Germinal center (tissue), 1 donor: ENCODE data around the gene HS3ST4.

Experiments
- DNase-seq: peaks from one replicate; pipeline ENCODE4 v3.0.0; 2012; ENCODE audit warnings: mixed read lengths, low spot score

Gene HS3ST4

DNA sequence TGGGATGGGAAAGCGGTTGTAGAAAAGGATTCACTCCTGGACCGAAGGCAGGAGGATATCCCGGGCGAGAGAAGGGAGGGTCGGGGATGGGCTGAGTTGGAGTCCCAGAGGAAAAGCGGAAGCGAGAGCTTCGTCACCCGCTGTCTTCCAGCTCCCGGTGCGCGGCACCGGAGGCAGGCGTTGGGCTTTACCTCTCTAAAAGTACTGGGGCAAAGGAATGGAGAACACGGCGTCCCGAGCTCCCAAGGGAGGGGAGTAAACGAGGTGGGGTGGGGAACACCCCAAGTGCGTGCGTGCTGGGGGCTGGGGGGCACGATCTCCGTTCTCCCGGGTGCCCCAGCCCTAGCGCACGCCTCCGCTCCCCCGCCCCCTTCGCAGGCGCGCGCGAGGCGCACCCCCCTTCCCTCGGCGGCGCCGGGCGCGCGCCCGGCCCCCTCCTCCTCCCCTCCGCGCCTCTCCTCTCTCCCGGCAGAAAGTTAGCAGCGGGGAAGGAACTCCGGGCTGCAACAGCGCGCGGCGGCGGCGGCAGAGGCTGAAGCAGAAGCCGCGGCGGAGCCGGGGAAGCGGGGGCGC lies at the start of gene HS3ST4:
TSS of gene HS3ST4 (plus strand) at position 441 of the 573 bp plus-strand sequence.
- DNase-seq: no peak

DNA sequence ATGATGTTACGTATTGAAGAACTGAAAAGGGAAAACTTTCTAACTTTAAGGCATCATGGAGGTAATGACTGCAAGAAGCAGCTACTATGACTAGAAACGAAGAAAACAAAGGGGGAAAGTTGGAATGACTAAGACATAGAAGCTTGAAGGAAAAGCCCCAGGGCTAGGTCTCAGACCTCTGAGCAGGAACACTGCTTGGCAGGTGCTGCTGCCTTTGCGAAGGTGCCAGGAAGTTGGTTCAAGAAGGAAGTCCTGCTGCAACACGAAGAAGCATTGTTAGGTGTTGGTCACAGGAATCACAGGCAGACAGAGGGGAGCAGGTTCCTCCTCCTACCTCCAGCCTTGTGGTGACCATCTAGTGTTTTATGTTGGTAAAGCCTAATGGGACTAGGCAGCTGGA lies 48.1 kb upstream of the HS3ST4 start:
- no peak for DNase-seq

DNA sequence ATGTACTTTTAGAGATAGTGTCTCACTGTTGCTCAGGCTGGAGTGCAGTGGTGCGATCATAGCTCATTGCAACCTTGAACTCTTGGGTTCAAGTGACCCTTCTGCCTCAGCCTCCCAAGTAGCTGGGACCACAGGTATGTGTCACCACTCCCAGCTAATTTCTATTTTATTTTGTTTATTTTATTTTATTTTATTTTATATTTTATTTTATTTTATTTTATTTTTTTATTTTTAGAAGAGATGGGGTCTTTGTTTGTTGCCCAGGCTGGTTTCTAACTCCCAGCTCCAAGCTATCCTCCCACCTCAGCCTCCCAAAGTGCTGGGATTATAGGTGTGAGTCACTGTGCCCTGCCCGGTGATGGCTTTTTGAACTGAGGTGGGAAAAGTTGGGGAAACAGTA lies 35.1 kb upstream of the HS3ST4 start:
- no peak for DNase-seq

DNA sequence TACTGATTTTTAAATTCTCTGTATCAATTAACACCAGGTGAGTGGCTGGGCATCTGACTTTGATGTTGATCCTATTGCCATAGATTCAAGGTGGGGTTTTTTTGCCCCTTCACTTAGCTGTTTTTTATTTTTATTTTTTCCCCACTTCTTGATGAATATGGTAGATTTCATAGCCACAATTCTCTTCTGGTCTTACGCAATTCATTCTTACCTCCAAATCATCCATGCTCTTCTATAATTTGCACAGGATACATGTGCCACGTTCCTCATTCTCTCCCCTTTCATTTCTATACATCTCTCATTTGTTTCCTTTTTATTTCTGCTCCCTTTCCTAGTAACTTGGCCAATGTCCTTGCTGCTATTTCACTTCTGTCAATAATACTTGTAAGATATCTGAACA lies 14.9 kb upstream of the HS3ST4 start:
- no peak for DNase-seq

DNA sequence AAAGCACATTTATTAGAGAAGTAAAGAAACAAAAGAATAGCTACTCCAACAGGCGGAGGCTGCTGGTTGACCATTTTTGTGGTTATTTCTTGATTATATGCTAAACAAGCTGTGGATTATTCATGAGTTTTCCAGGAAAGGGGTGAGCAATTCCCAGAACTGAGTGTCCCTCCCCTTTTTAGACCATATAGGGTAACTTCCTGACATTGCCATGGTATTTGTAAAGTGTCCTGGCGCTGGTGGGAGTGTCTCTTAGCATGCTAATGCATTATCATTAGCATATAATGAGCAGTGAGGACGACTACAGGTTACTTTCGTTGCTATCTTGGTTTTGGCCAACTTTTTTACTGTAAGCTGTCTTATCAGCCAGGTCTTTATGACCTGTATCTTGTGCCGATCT lies 12.2 kb upstream of the HS3ST4 start:
- no peak for DNase-seq

DNA sequence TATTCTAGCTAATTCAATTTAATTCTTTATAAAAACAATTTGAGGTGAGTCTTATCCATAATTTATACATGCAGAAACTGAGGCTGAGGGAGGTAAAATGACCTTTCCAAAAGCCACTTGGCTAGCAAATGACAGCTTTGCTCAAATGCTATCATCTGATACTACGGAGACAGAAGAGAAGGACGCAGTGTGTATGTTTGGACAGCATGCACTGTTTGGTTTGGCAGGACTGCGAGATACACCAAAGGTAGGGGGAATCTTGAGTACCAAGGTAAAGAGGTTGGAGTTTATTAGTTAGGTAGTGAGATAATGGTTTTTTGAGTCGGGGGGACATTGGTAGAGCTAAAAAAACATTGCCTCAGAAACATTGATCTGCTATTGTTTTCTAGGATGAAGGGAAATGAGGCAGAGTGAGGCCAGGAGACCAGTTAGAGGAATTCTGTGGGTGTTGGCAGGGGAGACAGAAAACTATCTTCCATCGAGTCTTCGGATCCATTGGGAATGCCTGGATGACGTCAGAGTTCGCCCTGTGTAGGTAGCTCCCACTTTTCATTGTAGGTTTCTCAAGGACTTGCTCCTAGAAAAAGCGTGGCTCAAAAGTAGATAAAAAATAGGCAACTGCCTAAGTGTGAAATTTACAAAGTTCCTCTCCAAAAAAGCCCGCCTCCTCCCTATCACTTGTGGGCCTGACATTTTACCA lies 2.5 kb upstream of the HS3ST4 start:
- DNase-seq: no peak

DNA sequence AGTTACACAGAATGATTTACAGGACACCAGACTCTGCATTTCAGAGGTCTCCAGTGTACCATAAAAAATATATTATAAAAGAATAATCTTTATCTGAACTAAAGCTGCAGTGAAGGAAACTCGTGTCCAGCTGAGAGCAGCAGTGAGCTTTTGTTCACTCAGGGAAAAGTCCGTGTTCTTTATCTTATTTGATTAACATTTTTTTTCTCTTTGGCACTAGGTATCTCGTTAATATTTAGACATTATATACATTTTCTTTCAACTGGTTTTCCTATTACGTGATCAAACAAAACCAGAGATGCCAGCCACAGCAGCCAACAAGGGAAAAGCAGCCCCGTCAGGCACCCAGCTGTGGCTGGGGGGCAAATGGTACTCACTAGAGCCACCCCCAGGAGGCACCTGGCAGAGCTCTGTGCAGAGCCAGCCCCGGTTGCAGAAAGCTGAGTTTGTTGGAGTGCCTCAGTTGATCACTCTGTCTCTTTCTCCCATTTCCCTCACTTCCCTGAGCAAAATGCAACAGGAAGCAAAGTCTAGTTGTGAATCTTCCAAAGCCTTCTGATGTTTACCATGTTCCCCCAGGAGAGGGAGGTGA lies 1.1 kb upstream of the HS3ST4 start:
- no peak for DNase-seq

DNA sequence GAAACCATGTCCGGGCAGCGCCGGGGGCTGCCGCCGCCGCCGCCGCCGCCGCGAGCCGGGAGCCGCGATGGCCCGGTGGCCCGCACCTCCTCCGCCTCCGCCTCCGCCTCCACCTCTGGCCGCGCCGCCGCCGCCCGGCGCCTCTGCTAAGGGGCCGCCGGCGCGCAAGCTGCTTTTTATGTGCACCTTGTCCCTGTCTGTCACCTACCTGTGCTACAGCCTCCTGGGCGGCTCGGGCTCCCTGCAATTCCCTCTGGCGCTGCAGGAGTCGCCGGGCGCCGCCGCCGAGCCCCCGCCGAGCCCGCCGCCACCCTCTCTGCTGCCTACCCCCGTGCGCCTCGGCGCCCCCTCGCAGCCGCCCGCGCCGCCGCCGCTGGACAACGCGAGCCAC lies 587 bp downstream of the HS3ST4 start:
- no peak for DNase-seq

DNA sequence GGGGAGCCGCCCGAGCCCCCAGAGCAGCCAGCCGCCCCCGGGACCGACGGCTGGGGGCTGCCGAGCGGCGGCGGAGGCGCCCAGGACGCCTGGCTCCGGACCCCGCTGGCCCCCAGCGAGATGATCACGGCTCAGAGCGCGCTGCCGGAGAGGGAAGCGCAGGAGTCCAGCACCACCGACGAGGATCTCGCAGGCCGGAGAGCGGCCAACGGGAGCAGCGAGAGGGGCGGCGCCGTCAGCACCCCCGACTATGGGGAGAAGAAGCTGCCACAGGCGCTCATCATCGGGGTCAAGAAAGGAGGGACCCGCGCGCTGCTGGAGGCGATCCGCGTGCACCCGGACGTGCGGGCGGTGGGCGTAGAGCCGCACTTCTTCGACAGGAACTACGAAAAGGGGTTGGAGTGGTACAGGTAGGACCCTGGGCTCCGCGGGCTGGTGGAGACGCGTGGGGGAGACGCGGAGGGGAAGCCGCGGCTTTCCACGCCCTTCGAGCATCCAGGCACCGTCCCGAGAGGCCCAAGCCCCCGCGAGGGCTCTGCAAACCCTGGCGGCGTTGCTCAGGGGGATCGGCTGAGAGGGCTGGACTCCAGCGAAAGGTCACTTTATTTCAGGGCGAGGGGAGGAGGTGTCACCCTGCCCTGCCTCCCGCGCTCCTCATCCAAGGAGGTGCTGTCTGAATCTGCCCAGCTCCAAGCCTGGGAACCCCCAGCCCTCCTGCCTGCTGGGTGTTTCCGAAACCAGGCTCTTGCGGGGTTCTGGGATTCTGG lies 1.2 kb downstream of the HS3ST4 start:
- no peak for DNase-seq

DNA sequence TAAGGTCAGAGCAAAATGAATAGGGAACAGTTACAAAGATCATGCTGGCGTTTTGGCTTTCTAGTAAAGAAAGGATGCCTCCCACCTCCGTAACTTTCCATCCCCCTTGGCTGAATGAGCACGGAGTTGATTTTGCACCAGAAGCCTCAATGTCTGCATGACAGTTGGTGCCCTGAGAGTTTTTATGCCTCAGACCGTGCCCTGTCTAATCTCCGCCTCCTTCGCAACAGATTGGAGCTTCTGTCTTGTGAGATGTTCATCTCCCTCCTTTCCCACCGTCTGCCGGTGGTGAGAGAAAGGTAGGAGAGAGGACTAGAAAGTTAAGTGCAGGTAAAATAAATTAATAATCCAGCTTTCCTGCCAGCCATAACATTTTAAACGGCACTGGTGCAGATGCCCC lies 1.9 kb downstream of the HS3ST4 start:
- DNase-seq: no peak

DNA sequence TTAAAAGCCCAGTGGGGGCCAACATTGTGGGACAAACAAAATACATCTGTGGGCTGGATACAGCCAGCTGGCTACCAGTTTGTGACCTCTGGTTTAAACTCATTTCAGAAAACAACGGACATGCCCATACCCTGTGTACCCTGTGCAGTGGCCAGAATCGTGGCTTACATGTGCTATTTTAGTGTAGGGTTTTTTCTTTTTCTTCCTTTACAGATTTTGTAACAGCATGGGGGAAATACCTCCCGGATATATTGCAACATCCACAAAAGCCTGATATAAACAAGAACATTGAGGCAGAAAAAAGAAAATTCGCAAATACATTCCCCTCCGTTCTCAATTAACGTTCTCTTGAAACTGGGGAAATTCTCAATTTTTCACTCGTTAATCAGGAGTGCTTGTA lies 7.3 kb downstream of the HS3ST4 start:
- DNase-seq: no peak

DNA sequence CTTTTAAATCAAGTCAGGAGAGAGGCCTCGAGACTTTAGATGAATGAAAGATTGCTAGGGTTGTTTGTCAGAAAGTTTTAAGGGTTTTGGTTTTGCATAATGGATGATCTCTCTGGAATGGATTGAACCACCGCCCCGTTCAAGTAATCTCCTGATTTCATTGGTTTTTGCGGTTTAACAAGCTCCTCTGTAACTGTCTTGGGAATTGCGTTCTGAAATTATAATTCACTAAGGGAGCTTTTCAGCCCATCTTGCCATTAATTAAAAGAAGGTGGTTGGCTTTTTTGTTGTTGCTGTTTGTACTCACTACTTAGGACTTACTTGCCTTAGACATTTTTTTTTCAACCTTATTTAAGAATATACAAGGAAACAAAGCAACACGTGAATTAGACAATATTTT lies 8.8 kb downstream of the HS3ST4 start:
- no peak for DNase-seq

DNA sequence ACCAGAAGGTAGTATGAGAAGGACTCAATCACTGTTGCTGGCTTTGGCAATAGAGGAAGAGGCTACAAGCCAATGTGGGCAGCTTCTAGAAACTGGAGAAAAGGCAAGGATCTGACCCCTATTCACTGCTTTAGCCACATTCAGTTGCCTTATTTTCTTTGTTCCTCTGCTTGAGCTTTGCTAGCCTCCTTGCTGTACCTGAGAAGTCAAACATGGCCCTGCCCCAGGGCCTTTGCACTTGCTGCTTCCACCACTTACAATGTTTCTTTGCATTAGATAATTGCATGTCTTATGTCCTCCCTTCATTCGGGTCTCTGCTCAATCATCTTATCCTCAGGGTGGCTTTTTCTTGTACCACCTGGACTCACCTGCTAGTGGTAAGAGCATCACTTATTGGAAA lies 15.8 kb downstream of the HS3ST4 start:
- DNase-seq: no peak

DNA sequence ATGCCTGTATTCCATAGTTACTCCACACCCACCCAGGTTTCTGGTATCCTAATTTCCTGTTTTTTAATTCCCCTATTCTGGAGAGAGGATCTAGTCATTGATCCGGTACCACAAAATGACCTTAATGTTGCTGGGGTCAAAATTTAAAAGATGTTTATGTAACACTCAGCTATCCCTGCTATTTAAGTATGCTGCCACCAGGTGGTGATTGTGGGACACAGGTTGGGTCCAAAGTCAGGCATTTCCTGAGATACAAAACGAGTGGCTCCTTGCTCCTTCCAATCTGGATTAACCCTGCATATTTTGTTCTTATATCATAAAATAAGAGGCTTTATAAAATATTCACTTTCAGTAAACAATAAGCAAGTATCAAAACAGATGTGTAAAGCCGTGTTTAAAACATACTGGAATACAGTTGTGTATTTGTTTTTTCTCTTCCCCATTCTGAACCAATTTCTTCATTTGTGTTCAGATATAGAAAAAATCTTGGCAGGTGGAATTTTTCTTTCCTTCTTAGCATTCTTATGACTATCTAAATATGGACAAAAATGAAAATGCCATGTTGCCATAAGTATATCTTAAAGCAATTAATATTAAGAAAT lies 16.3 kb downstream of the HS3ST4 start:
- no peak for DNase-seq

DNA sequence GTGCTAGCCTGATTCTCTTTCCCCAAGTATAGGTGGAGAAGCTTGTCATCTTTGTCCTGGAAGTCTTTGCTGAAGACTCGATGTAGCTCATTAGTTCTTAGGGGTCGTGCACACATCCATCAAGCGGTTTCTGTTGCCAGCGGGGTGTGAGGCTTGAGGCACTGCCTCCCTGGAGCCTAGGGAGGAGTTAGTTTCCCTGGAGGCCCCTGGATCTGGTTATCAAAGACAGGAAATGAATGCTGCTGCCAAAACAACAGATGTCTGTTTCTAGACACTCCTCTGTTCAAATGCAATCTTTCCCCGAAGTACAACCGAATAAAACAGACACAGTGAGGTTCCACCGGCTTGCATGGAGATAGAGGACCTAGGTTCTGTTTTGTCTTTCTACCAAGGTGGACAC lies 17.5 kb downstream of the HS3ST4 start:
- no peak for DNase-seq

DNA sequence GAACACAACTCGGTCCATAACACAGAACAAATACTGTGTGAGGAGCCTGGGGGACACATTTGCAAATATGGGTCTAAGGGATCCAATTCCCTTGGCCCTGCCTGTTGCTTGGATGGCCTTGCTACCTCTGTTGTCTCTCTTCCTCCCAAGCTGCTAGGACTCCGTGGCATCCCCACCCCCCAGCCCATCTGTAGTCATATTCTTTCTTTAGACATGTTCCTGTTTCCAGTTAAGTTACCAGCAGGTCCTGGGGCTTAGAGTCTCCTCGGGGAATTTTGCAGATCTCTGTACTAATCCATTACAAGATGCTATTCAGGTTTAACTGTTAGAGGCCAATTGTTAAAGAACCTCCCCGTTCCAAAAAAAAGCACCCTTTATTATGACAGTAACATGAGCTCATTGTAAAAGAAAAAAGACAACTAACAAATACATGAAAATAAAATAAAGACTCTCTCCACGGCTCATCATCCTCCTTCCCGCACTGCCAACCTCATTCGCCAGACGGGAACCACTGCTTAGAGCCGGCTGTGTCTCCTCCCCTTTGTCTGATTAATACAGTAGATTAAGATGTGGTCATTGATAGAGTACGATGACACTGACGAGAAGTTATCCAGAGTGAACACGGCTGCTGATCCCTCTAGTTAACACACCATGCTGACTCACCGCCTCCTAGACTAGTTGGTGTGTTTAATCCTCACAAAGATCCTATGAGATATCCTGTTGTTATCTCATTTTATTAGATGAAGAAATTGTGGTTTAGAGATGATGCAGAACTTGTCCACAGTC lies 22.2 kb downstream of the HS3ST4 start:
- no peak for DNase-seq

DNA sequence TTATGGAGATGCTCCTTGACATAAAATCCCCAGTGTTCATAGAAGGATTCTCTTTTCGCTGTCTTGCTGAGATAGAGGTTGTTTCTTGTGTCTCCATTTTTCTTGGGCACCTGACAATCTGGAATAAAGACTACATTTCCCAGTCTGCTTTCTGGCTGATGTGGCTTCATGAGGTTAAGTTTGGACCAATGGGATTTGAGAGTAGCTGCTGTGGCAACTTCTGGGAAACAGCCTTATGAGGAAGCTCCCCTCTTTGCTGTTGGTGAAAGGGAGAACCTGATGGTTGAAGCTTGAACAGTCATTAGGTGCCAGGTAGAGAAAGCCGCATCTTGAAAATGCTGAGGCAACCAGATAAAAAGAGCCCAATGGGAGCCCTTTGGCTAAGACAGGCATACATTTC lies 24.4 kb downstream of the HS3ST4 start:
- DNase-seq: no peak

DNA sequence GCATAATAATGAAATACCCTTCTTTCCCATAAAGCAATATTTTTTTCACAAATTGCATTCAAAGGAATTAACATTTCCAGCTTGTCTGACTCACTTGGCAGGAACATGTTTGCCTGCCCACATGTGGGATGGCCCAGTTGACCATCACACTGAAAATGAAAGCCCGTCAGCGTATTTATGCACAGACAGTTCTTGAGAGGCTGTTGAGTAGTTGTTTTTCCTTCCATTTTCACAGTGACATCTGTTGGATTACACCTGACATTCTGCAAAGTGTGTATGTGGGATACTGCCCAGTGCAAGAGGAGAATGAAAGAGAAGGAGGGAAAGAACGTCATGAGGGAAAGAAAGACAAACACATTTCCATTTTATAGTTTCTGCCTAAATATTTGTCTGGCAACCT lies 29.7 kb downstream of the HS3ST4 start:
- DNase-seq: no peak

DNA sequence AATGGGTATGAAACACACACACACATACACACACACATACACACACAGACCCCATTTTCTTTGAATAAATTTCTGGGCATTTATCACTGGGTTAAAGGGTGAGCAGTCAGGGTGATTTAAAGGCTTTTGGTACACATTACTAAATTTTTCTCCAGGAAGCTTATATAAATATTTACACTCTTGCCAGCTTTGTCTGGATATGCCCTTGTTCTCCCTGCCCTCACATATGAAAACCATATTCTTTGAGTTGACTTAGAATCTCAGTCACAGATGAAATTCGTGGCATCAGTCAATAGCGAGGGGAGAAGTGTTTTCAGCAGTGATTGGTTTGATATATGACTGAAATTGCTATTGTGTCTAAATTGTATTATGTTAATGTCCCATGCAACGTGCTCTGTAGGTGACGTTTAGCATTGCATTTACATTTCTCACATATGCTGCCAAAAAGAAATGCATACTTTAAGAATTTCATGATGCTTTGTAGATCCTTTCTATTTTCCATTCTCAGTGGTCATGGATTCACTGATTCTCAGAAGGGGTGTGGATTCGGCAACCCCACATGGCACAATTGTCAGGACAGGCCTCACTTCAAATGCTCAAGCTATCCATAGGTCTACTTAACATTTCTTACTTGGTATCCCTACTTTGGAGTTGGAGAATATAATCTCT lies 34.8 kb downstream of the HS3ST4 start:
- DNase-seq: no peak

DNA sequence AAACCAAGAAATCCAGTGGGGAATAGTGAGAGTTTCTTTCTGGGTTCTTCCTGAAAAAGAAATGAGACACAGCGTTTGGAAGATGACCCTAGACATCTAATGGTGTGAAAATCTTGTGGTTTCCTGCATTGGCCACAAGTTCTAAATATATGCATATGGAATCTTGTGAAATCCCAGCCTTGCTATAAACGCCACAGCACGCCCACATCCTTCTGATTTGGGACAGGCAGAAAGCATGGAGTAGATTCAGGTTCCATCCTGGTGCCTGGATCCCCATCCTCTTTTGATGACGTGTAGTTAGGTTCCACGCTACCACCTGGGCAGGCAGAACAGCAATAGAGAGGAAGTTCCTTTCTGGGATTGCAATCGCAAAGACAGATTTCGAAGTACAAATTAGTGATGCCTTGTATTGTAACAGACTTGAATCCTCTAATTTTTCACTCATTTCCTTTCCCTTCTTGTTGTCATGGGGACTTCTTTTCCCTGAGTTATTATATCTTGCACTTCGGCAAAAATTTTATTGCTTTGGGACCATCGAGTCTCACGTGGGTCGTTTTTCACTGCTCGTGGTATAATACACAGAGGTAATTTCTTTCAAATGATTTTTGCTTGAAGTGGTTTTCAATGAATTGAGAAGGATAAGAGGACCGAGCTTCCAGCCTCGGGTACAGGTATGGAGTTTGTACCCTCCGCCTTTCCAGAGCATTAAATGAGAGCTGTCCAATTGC lies 37.6 kb downstream of the HS3ST4 start:
- no peak for DNase-seq

DNA sequence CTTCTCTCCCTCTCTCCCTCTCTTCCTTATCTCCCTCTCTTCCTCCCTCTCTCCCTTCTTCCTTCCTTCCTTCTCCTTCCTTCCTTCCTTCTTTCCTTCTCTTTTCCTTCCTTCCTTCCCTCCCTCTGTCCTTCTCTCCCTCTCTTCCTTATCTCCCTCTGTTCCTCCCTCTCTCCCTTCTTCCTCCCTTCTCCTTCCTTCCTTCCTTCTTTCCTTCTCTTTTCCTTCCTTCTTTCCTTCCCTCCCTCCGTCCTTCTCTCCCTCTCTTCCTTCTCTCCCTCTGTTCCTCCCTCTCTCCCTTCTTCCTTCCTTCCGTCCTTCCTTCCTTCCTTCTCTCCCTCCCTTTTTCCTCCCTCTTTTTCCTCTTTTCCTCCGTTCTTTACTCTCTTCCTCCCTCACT lies 38.6 kb downstream of the HS3ST4 start:
- DNase-seq: no peak
